ENCODE results near the gene SETD3. TPM values are rescaled to one million over a fixed set of nuclear protein-coding genes. Genes with fewer than 3 reads are reported as not detected.

SETD3 gene
- total RNA-seq, 1 experiment from 2014 or later: 46.8 TPM

DNA sequence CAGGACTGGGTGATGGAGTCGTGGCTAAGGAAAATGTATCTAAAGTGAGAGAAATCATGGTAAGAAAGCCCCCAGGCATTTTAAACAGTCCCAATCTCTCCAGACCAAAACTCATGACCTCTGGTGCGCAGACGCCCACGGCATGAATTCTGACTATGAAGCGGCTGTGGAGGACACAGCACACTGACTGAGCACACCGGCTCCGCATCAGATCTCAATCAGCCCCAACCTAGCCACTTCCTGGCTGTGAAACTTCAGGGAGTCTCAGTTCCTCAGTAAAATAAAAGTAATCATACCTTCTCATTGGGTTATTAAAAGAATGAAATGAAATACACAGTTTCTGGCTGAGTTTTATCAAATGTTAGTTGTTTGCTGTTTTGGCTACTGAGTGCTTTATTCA is 38.7 kb downstream of the SETD3 start:
- Histone ChIP-seq H3K9me3 (ENCODE audit: low read length) (no peaks in the 10 kb centered on the region), H3K36me3 (ENCODE audit: low read depth, low read length) (0 out of 2 replicates have a peak, but pooled peaks cover 4% of the 10 kb centered on the region), H3K27ac (ENCODE audit: low read length) (no peak overlapping the region), H3K9me2 (replicated peaks; ENCODE audit: low read length) (no peaks in the 10 kb centered on the region), H3K4me3 (ENCODE audit: low read length) (no peak overlapping the region), H3K4me2 (ENCODE audit: low read length) (no peak overlapping the region), H2AFZ (ENCODE audit: low read length) (no peak overlapping the region), H3K9ac (ENCODE audit: low read length) (no peak overlapping the region), H3F3A (ENCODE audit: low read length, unreplicated experiment) (no peaks in the 10 kb centered on the region), H3K27me3 (ENCODE audit: low read length) (no peaks in the 10 kb centered on the region), H4K20me1 (ENCODE audit: low read length) (no peaks in the 10 kb centered on the region), H3K4me1 (ENCODE audit: insufficient read depth, low read length) (no peaks in the 10 kb centered on the region), H3K79me2 (ENCODE audit: low read length) (no peaks in the 10 kb centered on the region)
- DNase-seq (no peak), ATAC-seq (no peak)
- ChIA-PET POLR2A (ENCODE audit: unreplicated experiment) (no interaction called here), CTCF (no interaction called here)
- TF ChIP-seq EZH2 (IDR thresholded peaks at IDR 0.05; ENCODE audit: low read length, unreplicated experiment): no peak
- no peak for TF ChIP-seq EZH2phosphoT487 (IDR thresholded peaks at IDR 0.05; ENCODE audit: borderline replicate concordance, low read length)
- TF ChIP-seq CTCF (conservative IDR thresholded peaks at IDR 0.05; ENCODE audit: low read depth, low read length): no peak
- intact Hi-C loops (cut with micrococcal nuclease): no loop called here
- no TSS peak for BruUV-seq (replicated peaks)

DNA sequence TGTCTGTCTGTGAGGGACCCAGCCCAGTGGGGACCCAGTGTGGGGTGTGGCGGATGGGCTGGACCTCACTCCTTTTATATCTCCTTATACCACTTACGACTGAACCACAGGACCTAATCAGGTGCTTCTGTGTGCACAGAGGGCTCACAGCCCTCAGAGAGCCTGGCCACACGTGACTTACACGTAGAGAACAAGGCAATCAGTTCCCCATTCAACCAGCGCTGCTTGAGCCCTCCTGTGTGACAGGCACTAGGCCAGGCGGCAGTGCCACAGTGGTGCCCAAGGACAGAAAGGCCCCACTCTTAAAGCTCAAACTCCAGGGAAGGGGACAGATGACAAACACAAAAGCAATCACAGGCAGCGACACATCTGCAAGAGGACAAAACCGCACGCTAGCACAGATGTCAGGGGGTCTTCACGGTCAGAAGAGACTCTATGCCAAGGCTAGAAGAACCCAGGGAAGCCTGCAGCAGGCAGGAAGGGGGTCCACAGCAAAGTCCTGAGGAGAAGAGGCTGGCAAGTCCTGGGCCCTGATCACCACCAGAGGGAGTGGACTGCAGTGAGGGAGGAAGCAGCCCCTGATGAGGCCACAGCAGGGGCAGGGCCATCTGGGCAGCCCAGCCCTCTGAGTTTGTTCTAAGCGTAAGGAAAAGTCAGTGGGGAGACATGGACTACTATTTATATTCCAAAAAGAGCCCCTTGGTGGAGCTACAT is 39.3 kb downstream of the SETD3 start:
- H3K27me3 ChIP-seq (ENCODE audit: low read length): no peaks in the 10 kb centered on the region
- no peak overlapping the region for H3K9ac ChIP-seq (ENCODE audit: low read length)
- ChIA-PET POLR2A (ENCODE audit: unreplicated experiment) (no interaction called here), CTCF (no interaction called here)
- DNase-seq (peak; percentile 3), ATAC-seq (peak; percentile 29; the same call in 1 of the 2 replicates)
- no peaks in the 10 kb centered on the region for H3K79me2 ChIP-seq (ENCODE audit: low read length)
- no peaks in the 10 kb centered on the region for H3F3A ChIP-seq (ENCODE audit: low read length, unreplicated experiment)
- H3K9me3 ChIP-seq (ENCODE audit: low read length): no peaks in the 10 kb centered on the region
- 0 out of 2 replicates have a peak, but pooled peaks cover 4% of the 10 kb centered on the region for H3K36me3 ChIP-seq (ENCODE audit: low read depth, low read length)
- no peak overlapping the region for H3K4me2 ChIP-seq (ENCODE audit: low read length)
- H4K20me1 ChIP-seq (ENCODE audit: low read length): no peaks in the 10 kb centered on the region
- no peak overlapping the region for H3K27ac ChIP-seq (ENCODE audit: low read length)
- H3K9me2 ChIP-seq (replicated peaks; ENCODE audit: low read length): no peaks in the 10 kb centered on the region
- no peaks in the 10 kb centered on the region for H3K4me1 ChIP-seq (ENCODE audit: insufficient read depth, low read length)
- no TSS peak for BruUV-seq (replicated peaks)
- no peak overlapping the region for H2AFZ ChIP-seq (ENCODE audit: low read length)
- intact Hi-C loops (cut with micrococcal nuclease): no loop called here
- TF ChIP-seq CTCF (conservative IDR thresholded peaks at IDR 0.05; ENCODE audit: low read depth, low read length) (0 out of 2 replicates have a peak, but pooled peaks have one; percentile 31), EZH2phosphoT487 (IDR thresholded peaks at IDR 0.05; ENCODE audit: borderline replicate concordance, low read length) (no peak), EZH2 (IDR thresholded peaks at IDR 0.05; ENCODE audit: low read length, unreplicated experiment) (no peak)
- no peak overlapping the region for H3K4me3 ChIP-seq (ENCODE audit: low read length)

- no peaks in the 10 kb centered on the region for H3K9me3 ChIP-seq (ENCODE audit: low read length)
- no TSS peak for BruUV-seq (replicated peaks)
- no peak for ATAC-seq
- DNase-seq: no peak
- H4K20me1 ChIP-seq (ENCODE audit: low read length): no peaks in the 10 kb centered on the region
- H3K36me3 ChIP-seq (ENCODE audit: low read depth, low read length): 0 out of 2 replicates have a peak, but pooled peaks cover 4% of the 10 kb centered on the region
- H3K4me1 ChIP-seq (ENCODE audit: insufficient read depth, low read length): no peaks in the 10 kb centered on the region
- ChIA-PET POLR2A (ENCODE audit: unreplicated experiment) (no interaction called here), CTCF (no interaction called here)
- no peak overlapping the region for H3K4me3 ChIP-seq (ENCODE audit: low read length)
- H3K4me2 ChIP-seq (ENCODE audit: low read length): no peak overlapping the region
- TF ChIP-seq EZH2 (IDR thresholded peaks at IDR 0.05; ENCODE audit: low read length, unreplicated experiment) (no peak), EZH2phosphoT487 (IDR thresholded peaks at IDR 0.05; ENCODE audit: borderline replicate concordance, low read length) (no peak), CTCF (conservative IDR thresholded peaks at IDR 0.05; ENCODE audit: low read depth, low read length) (peak; percentile 32)
- no peak overlapping the region for H3K9ac ChIP-seq (ENCODE audit: low read length)
- no peaks in the 10 kb centered on the region for H3K27me3 ChIP-seq (ENCODE audit: low read length)
- no peak overlapping the region for H3K27ac ChIP-seq (ENCODE audit: low read length)
- no peaks in the 10 kb centered on the region for H3F3A ChIP-seq (ENCODE audit: low read length, unreplicated experiment)
- no peak overlapping the region for H2AFZ ChIP-seq (ENCODE audit: low read length)
- intact Hi-C loops (cut with micrococcal nuclease): no loop called here
- H3K9me2 ChIP-seq (replicated peaks; ENCODE audit: low read length): no peaks in the 10 kb centered on the region
- H3K79me2 ChIP-seq (ENCODE audit: low read length): no peaks in the 10 kb centered on the region
Measured at GRCh38 chr14:99440278-99440677, 40.4 kb downstream of the SETD3 start.
